MM.1S (cell line): ENCODE results near the gene SEL1L3.

Source experiments
- EZH2 ChIP-seq: fragments of 300-600 bp; sonication (generic); optimal IDR thresholded peaks from 2 replicates; pipeline ENCODE3; 2017; ENCODE audit warnings: low read depth, mild to moderate bottlenecking, antibody characterized with exemption, low read length, mixed read lengths
- EZH2phosphoT487 ChIP-seq: fragments of 300-600 bp; sonication (generic); IDR thresholded peaks from 2 replicates; pipeline ENCODE4 v1.6.1; 2018; ENCODE audit warnings: antibody characterized with exemption, low read length
- TF ChIP-seq, protein P1 (sequence below): fragments of 300-600 bp; sonication (generic); IDR thresholded peaks from 2 replicates; pipeline ENCODE4 v1.5.1; 2016; ENCODE audit warnings: antibody characterized with exemption, low read length, mixed read lengths

- TF ChIP-seq, protein P1, sequence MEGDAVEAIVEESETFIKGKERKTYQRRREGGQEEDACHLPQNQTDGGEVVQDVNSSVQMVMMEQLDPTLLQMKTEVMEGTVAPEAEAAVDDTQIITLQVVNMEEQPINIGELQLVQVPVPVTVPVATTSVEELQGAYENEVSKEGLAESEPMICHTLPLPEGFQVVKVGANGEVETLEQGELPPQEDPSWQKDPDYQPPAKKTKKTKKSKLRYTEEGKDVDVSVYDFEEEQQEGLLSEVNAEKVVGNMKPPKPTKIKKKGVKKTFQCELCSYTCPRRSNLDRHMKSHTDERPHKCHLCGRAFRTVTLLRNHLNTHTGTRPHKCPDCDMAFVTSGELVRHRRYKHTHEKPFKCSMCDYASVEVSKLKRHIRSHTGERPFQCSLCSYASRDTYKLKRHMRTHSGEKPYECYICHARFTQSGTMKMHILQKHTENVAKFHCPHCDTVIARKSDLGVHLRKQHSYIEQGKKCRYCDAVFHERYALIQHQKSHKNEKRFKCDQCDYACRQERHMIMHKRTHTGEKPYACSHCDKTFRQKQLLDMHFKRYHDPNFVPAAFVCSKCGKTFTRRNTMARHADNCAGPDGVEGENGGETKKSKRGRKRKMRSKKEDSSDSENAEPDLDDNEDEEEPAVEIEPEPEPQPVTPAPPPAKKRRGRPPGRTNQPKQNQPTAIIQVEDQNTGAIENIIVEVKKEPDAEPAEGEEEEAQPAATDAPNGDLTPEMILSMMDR: no peak
- TF ChIP-seq EZH2 (no peak), EZH2phosphoT487 (no peak)
Measured at GRCh38 chr4:25805255-25805860, 57.4 kb downstream of the SEL1L3 start.
